ENCODE data around the gene THAP11. TPM values are rescaled to one million over a fixed set of nuclear protein-coding genes. Genes with fewer than 3 reads are reported as not detected.
A peak's percentile ranks its signal among the peaks of the same experiment; 100 is the strongest.

THAP11 gene
- total and polyA plus RNA-seq, 8 donors, result 21.7 to 30.5 (median 27.2) TPM

DNA sequence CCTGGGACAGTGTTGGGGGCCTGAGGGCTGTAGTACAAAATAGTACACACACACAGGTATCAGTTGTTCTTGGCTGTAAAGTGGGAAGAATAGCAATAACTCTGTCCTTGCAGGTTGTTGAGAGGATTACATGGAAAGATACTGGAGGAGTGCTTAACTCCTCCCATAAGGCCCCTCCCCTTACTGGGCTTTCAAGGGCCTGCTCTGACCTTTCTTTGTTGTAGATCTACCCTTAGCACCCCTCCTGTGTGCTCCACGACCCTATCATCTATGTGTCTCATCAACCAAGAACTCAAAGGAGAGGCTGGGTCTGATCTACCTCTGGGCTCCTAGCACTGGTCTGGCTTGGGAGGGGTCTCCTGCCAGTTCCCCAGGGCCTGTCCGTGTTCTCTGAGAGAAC is 22.5 kb downstream of the THAP11 start:
- Histone ChIP-seq H3K27me3 (no peaks in the 10 kb centered on the region), H3K9me3 (no peaks in the 10 kb centered on the region), H3K36me3 (peaks cover 0 to 58% of the 10 kb centered on the region in 2 donors), H3K4me3 (no peak overlapping the region), H3K27ac (no peak overlapping the region), H3K4me1 (peaks cover 0 to 22% of the 10 kb centered on the region in 2 donors)
- intact Hi-C loops (cut with DNase I), result no loop called here
- TF ChIP-seq, protein P1, sequence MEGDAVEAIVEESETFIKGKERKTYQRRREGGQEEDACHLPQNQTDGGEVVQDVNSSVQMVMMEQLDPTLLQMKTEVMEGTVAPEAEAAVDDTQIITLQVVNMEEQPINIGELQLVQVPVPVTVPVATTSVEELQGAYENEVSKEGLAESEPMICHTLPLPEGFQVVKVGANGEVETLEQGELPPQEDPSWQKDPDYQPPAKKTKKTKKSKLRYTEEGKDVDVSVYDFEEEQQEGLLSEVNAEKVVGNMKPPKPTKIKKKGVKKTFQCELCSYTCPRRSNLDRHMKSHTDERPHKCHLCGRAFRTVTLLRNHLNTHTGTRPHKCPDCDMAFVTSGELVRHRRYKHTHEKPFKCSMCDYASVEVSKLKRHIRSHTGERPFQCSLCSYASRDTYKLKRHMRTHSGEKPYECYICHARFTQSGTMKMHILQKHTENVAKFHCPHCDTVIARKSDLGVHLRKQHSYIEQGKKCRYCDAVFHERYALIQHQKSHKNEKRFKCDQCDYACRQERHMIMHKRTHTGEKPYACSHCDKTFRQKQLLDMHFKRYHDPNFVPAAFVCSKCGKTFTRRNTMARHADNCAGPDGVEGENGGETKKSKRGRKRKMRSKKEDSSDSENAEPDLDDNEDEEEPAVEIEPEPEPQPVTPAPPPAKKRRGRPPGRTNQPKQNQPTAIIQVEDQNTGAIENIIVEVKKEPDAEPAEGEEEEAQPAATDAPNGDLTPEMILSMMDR (IDR thresholded peaks at IDR 0.05), result no peak
- no peak for ATAC-seq
- no peak for DNase-seq

DNA sequence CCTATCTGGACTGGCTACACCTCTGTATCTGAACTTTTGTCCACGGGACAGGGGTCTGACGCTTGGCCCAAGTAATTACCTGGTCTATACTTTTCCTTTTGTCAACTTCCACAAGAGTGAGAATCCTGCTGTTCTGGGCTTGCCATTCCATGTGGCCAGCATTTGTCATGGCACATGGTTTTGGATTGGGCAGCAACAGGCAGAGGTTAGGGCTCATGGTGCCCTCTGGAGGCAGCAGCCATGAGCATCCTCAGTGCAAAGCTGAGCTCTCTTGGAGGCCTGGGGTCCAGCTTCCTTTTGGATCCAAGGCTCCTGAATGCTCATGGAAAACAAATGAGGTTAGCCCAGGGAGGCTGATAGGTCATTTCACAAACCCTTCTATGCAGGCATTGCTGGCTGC is 23.2 kb downstream of the THAP11 start:
- H3K9me3 ChIP-seq, result no peaks in the 10 kb centered on the region
- H3K36me3 ChIP-seq, result peaks cover 0 to 64% of the 10 kb centered on the region in 2 donors
- H3K4me3 ChIP-seq, result no peak overlapping the region
- H3K4me1 ChIP-seq, result peaks cover 0 to 19% of the 10 kb centered on the region in 2 donors
- no peaks in the 10 kb centered on the region for H3K27me3 ChIP-seq
- DNase-seq (no peak), ATAC-seq (peak; percentile 62)
- no peak overlapping the region for H3K27ac ChIP-seq
- TF ChIP-seq, protein P1 (IDR thresholded peaks at IDR 0.05), result peak in 1 of 2 donors; percentile 24
- intact Hi-C loops (cut with DNase I), result no loop called here

DNA sequence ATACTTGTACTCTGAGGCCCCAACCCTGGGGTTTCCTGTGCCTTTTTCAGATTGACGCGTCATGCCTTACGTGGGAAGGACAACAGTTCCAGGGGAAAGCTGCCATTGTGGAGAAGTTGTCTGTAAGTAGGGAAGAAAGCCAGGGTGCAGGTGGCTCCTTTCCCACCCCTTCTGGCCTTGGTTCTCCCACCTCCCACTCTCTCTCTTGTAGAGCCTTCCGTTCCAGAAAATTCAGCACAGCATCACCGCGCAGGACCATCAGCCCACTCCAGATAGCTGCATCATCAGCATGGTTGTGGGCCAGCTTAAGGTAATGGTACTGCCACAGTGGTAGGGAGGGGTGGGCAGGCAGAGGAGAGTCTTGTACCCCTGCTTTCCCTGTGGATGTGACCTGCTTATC is 26.2 kb downstream of the THAP11 start:
- TF ChIP-seq, protein P1 (IDR thresholded peaks at IDR 0.05), result no peak
- DNase-seq, result no peak
- Histone ChIP-seq H3K27ac (no peak overlapping the region), H3K9me3 (no peaks in the 10 kb centered on the region), H3K4me1 (peaks cover 0 to 20% of the 10 kb centered on the region in 2 donors), H3K27me3 (no peaks in the 10 kb centered on the region), H3K4me3 (no peak overlapping the region), H3K36me3 (peaks cover 0 to 70% of the 10 kb centered on the region in 2 donors)
- ATAC-seq, result no peak
- intact Hi-C loops (cut with DNase I), result no loop called here

DNA sequence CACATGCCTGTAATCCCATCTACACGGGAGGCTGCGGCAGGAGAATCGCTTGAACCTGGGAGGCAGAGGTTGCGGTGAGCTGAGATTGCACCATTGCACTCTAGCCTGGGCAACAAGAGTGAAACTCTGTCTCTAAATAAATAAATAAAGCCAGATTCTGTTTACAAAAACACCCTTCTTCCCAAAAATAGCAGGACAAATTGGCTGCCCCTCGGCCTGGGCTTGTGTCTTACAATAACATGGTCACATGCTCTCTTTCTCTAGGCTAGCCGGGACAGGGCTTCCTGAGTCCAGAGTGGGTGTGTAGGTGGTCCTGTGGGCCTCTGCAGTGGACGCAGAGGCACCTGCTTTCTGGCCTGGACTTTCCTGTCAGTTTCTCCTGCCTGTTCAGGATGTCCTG is 27.5 kb downstream of the THAP11 start:
- H3K9me3 ChIP-seq, result no peaks in the 10 kb centered on the region
- H3K27me3 ChIP-seq, result no peaks in the 10 kb centered on the region
- peaks cover 0 to 70% of the 10 kb centered on the region in 2 donors for H3K36me3 ChIP-seq
- H3K4me3 ChIP-seq, result no peak overlapping the region
- intact Hi-C loops (cut with DNase I), result no loop called here
- TF ChIP-seq, protein P1 (IDR thresholded peaks at IDR 0.05), result no peak
- DNase-seq (peak in 1 of 4 donors; percentile 25), ATAC-seq (no peak)
- H3K27ac ChIP-seq, result no peak overlapping the region
- peaks cover 0 to 26% of the 10 kb centered on the region in 2 donors for H3K4me1 ChIP-seq

DNA sequence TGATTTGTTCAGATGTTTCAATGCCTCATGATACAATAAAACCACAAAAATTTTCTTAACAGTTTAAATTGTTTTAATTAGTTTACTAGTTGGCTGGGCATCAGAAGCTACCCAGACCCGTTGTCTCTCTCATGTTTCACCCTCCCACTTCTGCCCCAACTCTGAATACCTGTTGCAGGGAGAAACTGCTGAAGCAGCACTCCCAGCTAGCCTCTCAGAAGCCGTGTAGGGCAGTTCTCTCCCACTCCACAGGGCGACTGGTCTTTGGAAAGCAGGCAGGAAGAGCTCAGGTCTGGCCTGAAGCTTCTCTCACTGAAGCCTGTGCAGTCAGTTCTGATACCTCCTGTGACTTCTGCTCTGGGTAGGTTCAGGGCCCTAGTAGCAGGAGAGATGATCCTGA is 29.1 kb downstream of the THAP11 start:
- H3K27me3 ChIP-seq, result no peaks in the 10 kb centered on the region
- peaks cover 0 to 59% of the 10 kb centered on the region in 2 donors for H3K36me3 ChIP-seq
- H3K4me3 ChIP-seq, result no peak overlapping the region
- DNase-seq, result no peak
- H3K27ac ChIP-seq, result peak overlapping the region in 1 of 2 donors; percentile 86
- H3K9me3 ChIP-seq, result no peaks in the 10 kb centered on the region
- intact Hi-C loops (cut with DNase I), result no loop called here
- TF ChIP-seq, protein P1 (IDR thresholded peaks at IDR 0.05), result no peak
- peaks cover 0 to 39% of the 10 kb centered on the region in 2 donors for H3K4me1 ChIP-seq
- no peak for ATAC-seq
